HCEC 1CT (cell line): Measurements from ENCODE around the gene PLCB2.
A peak's percentile ranks its signal among the peaks of the same experiment; 100 is the strongest.

Experiments
- DNase-seq: peaks from one replicate; pipeline ENCODE4 v3.0.0-alpha.2; 2017

PLCB2 gene

DNA sequence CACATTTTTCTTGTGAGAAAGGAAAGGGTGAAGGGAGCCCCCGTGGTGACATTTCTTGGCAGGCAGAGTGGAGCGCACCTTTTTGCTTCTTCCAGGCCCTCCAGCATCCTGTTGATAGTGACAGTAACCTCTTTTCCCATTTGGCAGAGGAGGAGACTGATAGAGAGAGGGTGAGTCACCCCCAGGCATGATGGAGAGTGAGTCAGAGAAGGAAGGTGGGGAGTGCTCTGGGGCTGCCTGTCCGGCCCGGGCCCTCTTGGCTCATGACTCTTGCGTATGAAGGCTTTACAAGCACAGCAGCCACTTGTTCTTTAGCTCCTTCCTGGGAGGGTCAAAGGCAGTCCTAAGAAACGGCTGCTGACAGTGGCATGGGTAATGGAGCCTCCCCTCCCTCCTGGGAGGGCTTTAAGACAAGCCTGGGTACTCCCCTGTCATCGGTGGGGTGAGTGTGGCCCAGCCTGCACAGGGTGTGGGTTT, 40.9 kb downstream of the PLCB2 start:
- peak; percentile 98 for DNase-seq

GRCh38 chr15:40265875-40266274, 41.9 kb downstream of the PLCB2 start:
- no peak for DNase-seq

DNA sequence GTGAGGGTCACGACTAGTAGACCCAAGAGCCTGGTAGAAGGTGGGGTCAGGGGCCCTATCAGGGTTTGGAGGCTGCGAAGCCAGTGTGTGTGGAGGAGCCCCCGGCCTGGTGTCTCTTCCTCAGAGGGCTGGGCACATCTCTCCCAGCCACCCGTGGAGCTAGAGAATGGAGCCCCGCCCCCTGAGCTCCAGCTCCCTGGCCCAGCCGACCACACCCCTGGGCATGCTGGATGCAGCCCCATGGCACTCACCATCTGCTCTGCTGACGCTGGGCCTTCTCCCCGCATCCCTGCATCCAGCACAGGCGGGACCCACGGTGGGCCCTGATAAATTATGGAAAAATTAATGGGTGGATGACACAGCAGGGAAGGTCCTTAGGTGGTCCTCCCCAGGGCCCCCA, 42.4 kb downstream of the PLCB2 start:
- no peak for DNase-seq

- DNase-seq = no peak
These were observed 43.2 kb downstream of the PLCB2 start for GRCh38 chr15:40264321-40265153.

- DNase-seq = peak; percentile 60
These were observed 44.5 kb downstream of the PLCB2 start for GRCh38 chr15:40263024-40263754.

DNA sequence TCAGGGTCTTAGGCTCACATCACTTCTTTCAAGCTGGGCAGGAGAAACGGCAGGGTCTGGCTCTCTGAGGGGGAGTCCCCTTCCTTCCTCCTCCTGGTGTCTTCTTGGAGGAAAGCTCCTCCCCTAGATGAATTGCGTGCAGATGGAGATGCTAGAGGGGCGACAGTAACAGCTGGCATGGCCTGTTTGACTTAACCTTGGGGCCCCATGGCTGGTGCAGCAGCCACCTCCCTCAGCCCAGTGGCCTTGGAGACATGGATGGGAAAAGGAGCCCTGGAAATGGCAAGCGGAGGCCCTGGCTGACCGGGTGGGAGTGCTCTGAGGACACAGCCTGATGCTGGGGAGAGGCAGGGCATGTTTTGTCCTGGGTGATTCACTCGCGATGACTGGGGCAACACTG, 48.7 kb downstream of the PLCB2 start:
- DNase-seq = no peak

DNA sequence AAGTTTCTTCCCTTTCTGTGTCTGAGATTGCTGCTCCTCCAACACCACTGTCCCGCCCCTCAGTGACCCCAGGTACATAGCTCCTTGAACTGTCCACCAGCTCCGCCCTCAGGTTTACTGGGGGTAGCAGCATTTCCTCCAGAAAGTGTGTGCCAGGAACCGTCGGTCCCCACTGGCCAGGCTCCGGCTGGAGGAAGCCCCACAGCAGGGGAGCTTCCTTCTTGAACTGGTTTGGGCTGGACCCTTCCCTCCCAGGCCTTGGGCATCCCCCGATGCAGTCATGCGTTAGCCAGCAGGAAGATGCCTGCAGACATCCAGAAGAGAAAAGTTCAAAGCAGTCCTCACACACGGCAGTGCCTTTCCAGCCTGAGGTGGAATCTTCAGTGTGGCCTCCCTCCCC, 49.2 kb downstream of the PLCB2 start:
- DNase-seq = no peak

DNA sequence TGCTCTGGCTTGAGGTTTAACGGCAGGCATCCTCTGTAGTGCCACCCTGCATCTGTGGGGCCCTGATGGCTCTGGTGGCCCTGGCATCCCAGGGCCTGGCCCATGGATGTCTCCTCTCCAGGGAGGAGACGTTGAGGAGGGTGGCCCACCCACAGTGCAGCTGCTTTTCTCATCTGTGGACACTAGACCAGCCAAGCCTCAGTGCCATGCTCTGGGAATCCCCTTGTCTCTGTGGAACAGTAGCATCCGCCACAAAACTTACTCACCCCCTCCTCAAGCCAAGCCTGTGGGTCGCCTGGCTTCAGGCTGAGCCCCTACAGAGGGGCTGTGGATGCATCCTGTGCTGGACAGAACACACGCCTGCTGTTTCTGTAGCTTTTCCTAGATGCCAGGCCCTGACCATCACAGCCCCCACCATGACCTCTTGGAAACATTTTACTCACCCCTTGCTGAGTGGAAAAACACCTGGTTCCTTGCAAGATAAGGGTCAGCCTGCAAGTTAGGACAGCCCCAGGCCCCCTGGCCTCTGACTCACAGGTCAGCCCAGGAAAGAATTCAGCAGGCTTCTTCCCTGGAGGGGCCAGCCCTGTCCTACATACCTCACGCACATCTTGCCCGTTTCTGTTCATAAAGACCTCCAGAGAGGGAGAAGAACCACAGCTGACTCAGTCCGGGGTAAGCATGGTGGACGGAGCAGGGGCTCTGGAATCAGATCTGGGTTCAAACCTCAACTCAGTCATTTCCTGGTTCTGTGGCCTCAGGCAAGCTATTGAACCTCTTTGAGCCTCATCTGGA, 49.9 kb downstream of the PLCB2 start:
- DNase-seq = no peak

GRCh38 chr15:40256638-40257235, 51.0 kb downstream of the PLCB2 start:
- DNase-seq = no peak

DNA sequence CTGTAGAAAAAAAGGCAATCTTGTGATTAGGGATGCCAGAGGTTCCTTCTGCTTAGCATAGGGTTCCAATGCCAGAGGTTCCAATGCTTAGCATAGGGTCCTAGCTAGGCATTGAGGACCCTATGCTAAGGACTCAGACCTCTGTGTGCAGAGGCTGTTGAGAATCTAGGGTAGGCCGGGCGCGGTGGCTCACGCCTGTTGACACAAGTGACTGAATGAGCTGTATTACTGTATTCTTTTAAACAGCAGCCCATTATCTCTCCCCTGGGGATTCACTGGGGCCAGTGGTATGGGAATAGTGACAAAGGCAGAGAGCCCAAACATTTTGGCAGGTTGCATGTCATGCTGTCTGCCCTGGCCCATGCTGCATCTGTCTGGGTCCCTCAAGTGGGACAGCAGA, 52.7 kb downstream of the PLCB2 start:
- DNase-seq = no peak

GRCh38 chr15:40254452-40254851, 53.3 kb downstream of the PLCB2 start:
- no peak for DNase-seq

- DNase-seq = no peak
These were observed 54.5 kb downstream of the PLCB2 start for GRCh38 chr15:40253167-40253790.

DNA sequence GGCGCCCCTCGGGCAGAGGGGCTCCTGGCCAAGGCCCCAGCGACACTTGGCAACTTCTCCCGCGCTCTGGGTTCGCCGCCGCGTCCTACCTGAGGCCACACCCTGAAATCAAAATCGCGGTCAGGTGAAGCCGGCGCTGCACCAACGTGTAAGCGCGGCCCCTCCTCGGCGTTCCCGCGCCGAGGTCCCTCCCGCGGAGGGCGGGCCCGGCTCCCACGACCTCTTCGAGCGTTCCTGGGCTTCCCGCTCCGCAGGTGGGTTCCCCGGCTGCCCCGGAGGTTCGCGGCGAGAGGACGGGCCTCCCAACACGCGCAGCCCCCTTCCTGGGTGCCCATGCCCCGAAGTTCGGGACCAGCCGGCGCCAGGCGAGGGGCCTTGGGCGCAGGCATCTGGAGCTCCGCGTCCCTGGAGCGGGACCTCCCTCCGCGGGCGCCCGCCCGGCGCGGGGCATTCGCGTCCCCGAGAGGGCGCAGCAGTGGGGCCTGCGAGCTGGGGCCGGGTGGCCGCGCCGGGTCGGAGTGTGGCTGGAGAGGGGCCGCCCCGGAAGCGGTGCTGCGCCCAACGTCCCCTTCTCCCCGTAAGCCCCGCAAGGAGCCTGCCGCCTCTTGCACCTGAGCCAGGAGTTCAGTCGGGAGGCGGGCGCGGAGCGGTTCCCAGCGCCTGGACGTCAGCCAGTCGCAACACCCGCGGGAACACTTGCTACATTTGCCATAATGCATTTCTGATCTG, 55.1 kb downstream of the PLCB2 start:
- DNase-seq = no peak

- DNase-seq = no peak
These were observed 55.6 kb downstream of the PLCB2 start for GRCh38 chr15:40252141-40252437.

- DNase-seq = no peak
These were observed 56.1 kb downstream of the PLCB2 start for GRCh38 chr15:40251486-40252140.

GRCh38 chr15:40250771-40251483, 56.8 kb downstream of the PLCB2 start:
- no peak for DNase-seq

- no peak for DNase-seq
These were observed 57.5 kb downstream of the PLCB2 start for GRCh38 chr15:40250304-40250656.

- DNase-seq = no peak
These were observed 58.0 kb downstream of the PLCB2 start for GRCh38 chr15:40249477-40250303.

GRCh38 chr15:40248006-40248783, 59.5 kb downstream of the PLCB2 start:
- DNase-seq = no peak
